HepG2 (cell line): ENCODE data around the gene SERINC4. TPM values are rescaled to one million over a fixed set of nuclear protein-coding genes. Genes with fewer than 3 reads are reported as not detected.

ENCODE experiments used
- CBX5 ChIP-seq: sonication (generic); formaldehyde crosslinking; IDR thresholded peaks from 2 replicates; pipeline ENCODE4 v1.4.0; 2020; ENCODE audit warnings: missing genetic modification reagents, borderline replicate concordance
- EED ChIP-seq: sonication (generic); formaldehyde crosslinking; IDR thresholded peaks from 2 replicates; pipeline ENCODE4 v1.5.0; 2020; ENCODE audit warnings: mild to moderate bottlenecking, missing genetic modification reagents
- FLYWCH1 ChIP-seq: sonication (generic); formaldehyde crosslinking; IDR thresholded peaks from 2 replicates; pipeline ENCODE4 v1.8.1; 2023; ENCODE audit warnings: mild to moderate bottlenecking, missing genetic modification reagents
- HDAC1 ChIP-seq: sonication (generic); formaldehyde crosslinking; IDR thresholded peaks from 2 replicates; pipeline ENCODE4 v1.5.1; 2020; ENCODE audit warnings: mild to moderate bottlenecking, missing genetic modification reagents
- PAWR ChIP-seq: sonication (generic); formaldehyde crosslinking; IDR thresholded peaks from 2 replicates; pipeline ENCODE4 v1.4.0; 2020; ENCODE audit warnings: missing genetic modification reagents, mild to moderate bottlenecking, borderline replicate concordance
- SOX6 ChIP-seq, 2 experiments: fragments of 450-650 bp in 1 of 2; sonication (generic) in 1 of 2; formaldehyde crosslinking in 1 of 2; IDR thresholded peaks; 2 replicates each; pipeline versions ENCODE4 v1.4.0 to v1.6.1; 2017 to 2020; ENCODE audit warnings: antibody characterized with exemption in 1 of 2, mild to moderate bottlenecking in 1 of 2, missing genetic modification reagents in 1 of 2
- SP1 ChIP-seq, 2 experiments: fragments of 450-650 bp in 1 of 2; sonication (generic) in 1 of 2; formaldehyde crosslinking in 1 of 2; IDR thresholded peaks; 2 replicates each; pipeline versions ENCODE4 v1.4.0 to v1.6.1; 2016 to 2020; ENCODE audit warnings: missing genetic modification reagents in 1 of 2
- TRIM24 ChIP-seq: sonication (generic); formaldehyde crosslinking; IDR thresholded peaks from 2 replicates; pipeline ENCODE4 v1.8.0; 2022; ENCODE audit warnings: mild to moderate bottlenecking, missing genetic modification reagents
- U2AF2 ChIP-seq: fragments of 200-400 bp; formaldehyde crosslinking; IDR thresholded peaks from 2 replicates; pipeline ENCODE4 v1.6.1; 2017; ENCODE audit warnings: low read depth, mild to moderate bottlenecking, low read length
- ZFX ChIP-seq: sonication (generic); formaldehyde crosslinking; IDR thresholded peaks from 2 replicates; pipeline ENCODE4 v1.4.0; 2020; ENCODE audit warnings: mild to moderate bottlenecking, low read depth, missing genetic modification reagents, moderate library complexity
- ZNF350 ChIP-seq: sonication (generic); formaldehyde crosslinking; IDR thresholded peaks from 2 replicates; pipeline ENCODE4 v1.4.0; 2020; ENCODE audit warnings: mild to moderate bottlenecking, low read depth, missing genetic modification reagents, borderline replicate concordance
- ZNF629 ChIP-seq: sonication (generic); formaldehyde crosslinking; conservative IDR thresholded peaks from 2 replicates; pipeline ENCODE4 v1.5.0; 2020; ENCODE audit warnings: missing genetic modification reagents
- ZNF75D ChIP-seq: sonication (generic); formaldehyde crosslinking; IDR thresholded peaks from 2 replicates; pipeline ENCODE4 v1.8.1; 2023; ENCODE audit warnings: missing genetic modification reagents, mild to moderate bottlenecking, borderline replicate concordance
- polyA plus RNA-seq, 8 experiments: library from polyadenylated mRNA; depleted of rRNA in 3 of 8; stranded (reverse) in 7 of 8; unstranded in 1 of 8; fragments of >200 nt; fragmentation: Illumina TruSeq in 4 of 8; extraction: Trizol in 4 of 8; gene quantifications; 2 replicates each; pipeline versions ENCODE4 v1.2.1 to v1.2.3, GENCODE V29; 2011 to 2016; ENCODE audit warnings: low read depth in 4 of 8, missing spikeins in 1 of 8, mixed read lengths in 1 of 8; ENCODE audit not compliant: insufficient read depth in 1 of 8
- total RNA-seq, 5 experiments: library from RNA; depleted of rRNA; stranded (reverse); fragments of >200 nt; fragmentation: Illumina TruSeq; extraction: Trizol; gene quantifications; 2 replicates each; pipeline ENCODE4 v1.2.3, GENCODE V29; 2016; ENCODE audit warnings: low read depth in 1 of 5
- TF ChIP-seq, protein P1 (sequence below): sonication (generic); formaldehyde crosslinking; IDR thresholded peaks from 2 replicates; pipeline ENCODE4 v1.8.1; 2023; ENCODE audit warnings: mild to moderate bottlenecking, missing genetic modification reagents
- TF ChIP-seq, protein P2 (sequence below): sonication (generic); formaldehyde crosslinking; IDR thresholded peaks from 2 replicates; pipeline ENCODE4 v1.4.0; 2020; ENCODE audit warnings: missing genetic modification reagents
- TF ChIP-seq, protein P3 (sequence below): sonication (generic); formaldehyde crosslinking; IDR thresholded peaks from 2 replicates; pipeline ENCODE4 v1.4.0; 2020; ENCODE audit warnings: missing genetic modification reagents
- TF ChIP-seq, protein P4 (sequence below): sonication (generic); formaldehyde crosslinking; conservative IDR thresholded peaks from 2 replicates; pipeline ENCODE4 v1.8.0; 2022; ENCODE audit warnings: missing genetic modification reagents
- TF ChIP-seq, protein P5 (sequence below): sonication (generic); formaldehyde crosslinking; IDR thresholded peaks from 2 replicates; pipeline ENCODE4 v1.4.0; 2020; ENCODE audit warnings: missing genetic modification reagents, borderline replicate concordance

Gene SERINC4
- total and polyA plus RNA-seq, 2 of the 13 experiments (the other 11 are each of a cell fraction or from before 2014, with no cell fraction given) = not detected

DNA sequence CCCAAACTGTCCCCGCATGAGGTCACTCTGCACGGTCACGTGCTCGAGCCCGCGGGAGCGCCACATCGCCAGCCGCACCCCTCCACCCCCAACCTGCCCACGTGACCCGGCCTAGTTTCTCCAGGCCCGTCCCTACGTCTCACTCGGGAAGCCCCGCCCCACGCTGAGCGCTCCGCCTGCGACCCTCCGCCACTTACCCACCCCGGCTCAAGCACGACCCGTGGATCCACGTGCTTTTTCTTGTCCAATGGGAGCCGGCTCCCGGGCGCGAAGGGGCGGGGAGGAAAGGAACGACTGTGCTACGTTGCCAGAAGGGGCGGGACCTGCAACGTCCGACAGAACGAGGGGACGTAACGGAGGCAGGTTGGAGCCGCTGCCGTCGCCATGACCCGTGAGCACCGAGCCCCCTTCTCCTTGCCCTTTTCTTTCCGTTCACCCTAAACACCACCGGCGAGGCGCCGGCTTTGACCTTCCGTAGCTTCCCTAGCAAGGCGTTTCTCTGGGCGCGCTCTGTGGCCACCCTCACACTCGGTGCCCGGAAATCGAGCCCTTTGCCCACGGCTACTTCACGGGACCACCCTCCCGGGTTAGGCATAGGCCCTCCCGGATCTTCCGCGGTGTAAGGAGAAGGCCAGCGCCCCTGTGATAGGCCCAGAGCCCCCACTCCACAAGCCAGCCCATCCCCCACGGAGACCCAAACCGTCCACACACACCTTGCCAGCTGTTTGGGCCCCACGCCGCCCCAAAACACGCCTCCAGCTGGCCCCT lies 7.8 kb downstream of the SERINC4 start, which contains the start of gene SERF2 (continued):
- TF ChIP-seq, protein P1, sequence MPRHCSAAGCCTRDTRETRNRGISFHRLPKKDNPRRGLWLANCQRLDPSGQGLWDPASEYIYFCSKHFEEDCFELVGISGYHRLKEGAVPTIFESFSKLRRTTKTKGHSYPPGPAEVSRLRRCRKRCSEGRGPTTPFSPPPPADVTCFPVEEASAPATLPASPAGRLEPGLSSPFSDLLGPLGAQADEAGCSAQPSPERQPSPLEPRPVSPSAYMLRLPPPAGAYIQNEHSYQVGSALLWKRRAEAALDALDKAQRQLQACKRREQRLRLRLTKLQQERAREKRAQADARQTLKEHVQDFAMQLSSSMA (CRISPR knock-in tag) = no peak
- TF ChIP-seq U2AF2 = no peak
- peak; percentile 66; the same call in 1 of the 2 replicates for TF ChIP-seq ZNF350
- TF ChIP-seq PAWR (CRISPR knock-in tag) = no peak
- TF ChIP-seq, protein P2, sequence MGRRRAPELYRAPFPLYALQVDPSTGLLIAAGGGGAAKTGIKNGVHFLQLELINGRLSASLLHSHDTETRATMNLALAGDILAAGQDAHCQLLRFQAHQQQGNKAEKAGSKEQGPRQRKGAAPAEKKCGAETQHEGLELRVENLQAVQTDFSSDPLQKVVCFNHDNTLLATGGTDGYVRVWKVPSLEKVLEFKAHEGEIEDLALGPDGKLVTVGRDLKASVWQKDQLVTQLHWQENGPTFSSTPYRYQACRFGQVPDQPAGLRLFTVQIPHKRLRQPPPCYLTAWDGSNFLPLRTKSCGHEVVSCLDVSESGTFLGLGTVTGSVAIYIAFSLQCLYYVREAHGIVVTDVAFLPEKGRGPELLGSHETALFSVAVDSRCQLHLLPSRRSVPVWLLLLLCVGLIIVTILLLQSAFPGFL (CRISPR knock-in tag) = no peak
- no peak for TF ChIP-seq TRIM24 (CRISPR knock-in tag)
- no peak for TF ChIP-seq ZNF629 (CRISPR knock-in tag)
- peak; percentile 57 for TF ChIP-seq HDAC1 (CRISPR knock-in tag)
- TF ChIP-seq, protein P3, sequence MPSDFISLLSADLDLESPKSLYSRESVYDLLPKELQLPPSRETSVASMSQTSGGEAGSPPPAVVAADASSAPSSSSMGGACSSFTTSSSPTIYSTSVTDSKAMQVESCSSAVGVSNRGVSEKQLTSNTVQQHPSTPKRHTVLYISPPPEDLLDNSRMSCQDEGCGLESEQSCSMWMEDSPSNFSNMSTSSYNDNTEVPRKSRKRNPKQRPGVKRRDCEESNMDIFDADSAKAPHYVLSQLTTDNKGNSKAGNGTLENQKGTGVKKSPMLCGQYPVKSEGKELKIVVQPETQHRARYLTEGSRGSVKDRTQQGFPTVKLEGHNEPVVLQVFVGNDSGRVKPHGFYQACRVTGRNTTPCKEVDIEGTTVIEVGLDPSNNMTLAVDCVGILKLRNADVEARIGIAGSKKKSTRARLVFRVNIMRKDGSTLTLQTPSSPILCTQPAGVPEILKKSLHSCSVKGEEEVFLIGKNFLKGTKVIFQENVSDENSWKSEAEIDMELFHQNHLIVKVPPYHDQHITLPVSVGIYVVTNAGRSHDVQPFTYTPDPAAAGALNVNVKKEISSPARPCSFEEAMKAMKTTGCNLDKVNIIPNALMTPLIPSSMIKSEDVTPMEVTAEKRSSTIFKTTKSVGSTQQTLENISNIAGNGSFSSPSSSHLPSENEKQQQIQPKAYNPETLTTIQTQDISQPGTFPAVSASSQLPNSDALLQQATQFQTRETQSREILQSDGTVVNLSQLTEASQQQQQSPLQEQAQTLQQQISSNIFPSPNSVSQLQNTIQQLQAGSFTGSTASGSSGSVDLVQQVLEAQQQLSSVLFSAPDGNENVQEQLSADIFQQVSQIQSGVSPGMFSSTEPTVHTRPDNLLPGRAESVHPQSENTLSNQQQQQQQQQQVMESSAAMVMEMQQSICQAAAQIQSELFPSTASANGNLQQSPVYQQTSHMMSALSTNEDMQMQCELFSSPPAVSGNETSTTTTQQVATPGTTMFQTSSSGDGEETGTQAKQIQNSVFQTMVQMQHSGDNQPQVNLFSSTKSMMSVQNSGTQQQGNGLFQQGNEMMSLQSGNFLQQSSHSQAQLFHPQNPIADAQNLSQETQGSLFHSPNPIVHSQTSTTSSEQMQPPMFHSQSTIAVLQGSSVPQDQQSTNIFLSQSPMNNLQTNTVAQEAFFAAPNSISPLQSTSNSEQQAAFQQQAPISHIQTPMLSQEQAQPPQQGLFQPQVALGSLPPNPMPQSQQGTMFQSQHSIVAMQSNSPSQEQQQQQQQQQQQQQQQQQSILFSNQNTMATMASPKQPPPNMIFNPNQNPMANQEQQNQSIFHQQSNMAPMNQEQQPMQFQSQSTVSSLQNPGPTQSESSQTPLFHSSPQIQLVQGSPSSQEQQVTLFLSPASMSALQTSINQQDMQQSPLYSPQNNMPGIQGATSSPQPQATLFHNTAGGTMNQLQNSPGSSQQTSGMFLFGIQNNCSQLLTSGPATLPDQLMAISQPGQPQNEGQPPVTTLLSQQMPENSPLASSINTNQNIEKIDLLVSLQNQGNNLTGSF (CRISPR knock-in tag) = no peak; the same call in 1 of the 2 replicates
- TF ChIP-seq FLYWCH1 = no peak
- TF ChIP-seq, protein P4, sequence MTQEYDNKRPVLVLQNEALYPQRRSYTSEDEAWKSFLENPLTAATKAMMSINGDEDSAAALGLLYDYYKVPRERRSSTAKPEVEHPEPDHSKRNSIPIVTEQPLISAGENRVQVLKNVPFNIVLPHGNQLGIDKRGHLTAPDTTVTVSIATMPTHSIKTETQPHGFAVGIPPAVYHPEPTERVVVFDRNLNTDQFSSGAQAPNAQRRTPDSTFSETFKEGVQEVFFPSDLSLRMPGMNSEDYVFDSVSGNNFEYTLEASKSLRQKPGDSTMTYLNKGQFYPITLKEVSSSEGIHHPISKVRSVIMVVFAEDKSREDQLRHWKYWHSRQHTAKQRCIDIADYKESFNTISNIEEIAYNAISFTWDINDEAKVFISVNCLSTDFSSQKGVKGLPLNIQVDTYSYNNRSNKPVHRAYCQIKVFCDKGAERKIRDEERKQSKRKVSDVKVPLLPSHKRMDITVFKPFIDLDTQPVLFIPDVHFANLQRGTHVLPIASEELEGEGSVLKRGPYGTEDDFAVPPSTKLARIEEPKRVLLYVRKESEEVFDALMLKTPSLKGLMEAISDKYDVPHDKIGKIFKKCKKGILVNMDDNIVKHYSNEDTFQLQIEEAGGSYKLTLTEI (CRISPR knock-in tag) = no peak
- no peak for TF ChIP-seq ZNF75D (CRISPR knock-in tag)
- TF ChIP-seq CBX5 (CRISPR knock-in tag) = peak; percentile 17; the same call in 1 of the 2 replicates
- TF ChIP-seq SOX6 (IDR thresholded peaks at IDR 0.05) = no peak
- peak; percentile 43; the same call in 1 of the 2 replicates for TF ChIP-seq SOX6 (CRISPR knock-in tag; IDR thresholded peaks at IDR 0.05)
- TF ChIP-seq SP1 (IDR thresholded peaks at IDR 0.05) = no peak
- peak; percentile 87 for TF ChIP-seq SP1 (CRISPR knock-in tag; IDR thresholded peaks at IDR 0.05)
- TF ChIP-seq EED (CRISPR knock-in tag) = peak; percentile 34; the same call in 1 of the 2 replicates
- peak; percentile 74 for TF ChIP-seq ZFX
- TF ChIP-seq, protein P5, sequence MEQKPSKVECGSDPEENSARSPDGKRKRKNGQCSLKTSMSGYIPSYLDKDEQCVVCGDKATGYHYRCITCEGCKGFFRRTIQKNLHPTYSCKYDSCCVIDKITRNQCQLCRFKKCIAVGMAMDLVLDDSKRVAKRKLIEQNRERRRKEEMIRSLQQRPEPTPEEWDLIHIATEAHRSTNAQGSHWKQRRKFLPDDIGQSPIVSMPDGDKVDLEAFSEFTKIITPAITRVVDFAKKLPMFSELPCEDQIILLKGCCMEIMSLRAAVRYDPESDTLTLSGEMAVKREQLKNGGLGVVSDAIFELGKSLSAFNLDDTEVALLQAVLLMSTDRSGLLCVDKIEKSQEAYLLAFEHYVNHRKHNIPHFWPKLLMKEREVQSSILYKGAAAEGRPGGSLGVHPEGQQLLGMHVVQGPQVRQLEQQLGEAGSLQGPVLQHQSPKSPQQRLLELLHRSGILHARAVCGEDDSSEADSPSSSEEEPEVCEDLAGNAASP = peak; percentile 26; the same call in 1 of the 2 replicates
